Activated T-helper 9 cell treated with anti-CD3 and anti-CD28 coated beads, Interleukin-2, amount 50 U/mL, for 16 hours (primary cell): ENCODE data around the gene ZNF792.
"Not testable (repeated sequence)": the region's sequence is repeated elsewhere in the genome, so short reads cannot be mapped to it uniquely, and the experiment has no call there.

Source experiments
- DNase-seq: peaks from one replicate; pipeline ENCODE4 v3.0.0-alpha.2; 2020; ENCODE audit warnings: low read depth

The ZNF792 gene

GRCh38 chr19:34963573-34964406 is at the start of gene ZNF792:
ZNF792 (minus strand) TSS chr19:34964229; CDS start chr19:34963662, 567 bp downstream.
- peak; percentile 23 for DNase-seq

GRCh38 chr19:35013041-35013819 is 49.2 kb upstream of the ZNF792 start:
- DNase-seq = peak; percentile 71

- no peak for DNase-seq
Measured at GRCh38 chr19:35011737-35012682, 48.0 kb upstream of the ZNF792 start.

- no peak for DNase-seq
Measured at GRCh38 chr19:35011091-35011689, 47.2 kb upstream of the ZNF792 start.

- no peak for DNase-seq
Measured at GRCh38 chr19:35009424-35010415, 45.7 kb upstream of the ZNF792 start.

GRCh38 chr19:35008891-35009341 is 44.9 kb upstream of the ZNF792 start:
- no peak for DNase-seq

GRCh38 chr19:35007427-35007826 is 43.4 kb upstream of the ZNF792 start:
- DNase-seq = not testable (repeated sequence)

- DNase-seq = no peak
Measured at GRCh38 chr19:35006999-35007365, 43.0 kb upstream of the ZNF792 start.

- DNase-seq = no peak
Measured at GRCh38 chr19:35006342-35006998, 42.4 kb upstream of the ZNF792 start.

- not testable (repeated sequence) for DNase-seq
Measured at GRCh38 chr19:35006007-35006341, 41.9 kb upstream of the ZNF792 start.

GRCh38 chr19:35005256-35005977 is 41.4 kb upstream of the ZNF792 start:
- no peak for DNase-seq

GRCh38 chr19:35004517-35005255 is 40.7 kb upstream of the ZNF792 start:
- DNase-seq = no peak

GRCh38 chr19:35002037-35002535 is 38.1 kb upstream of the ZNF792 start:
- DNase-seq = no peak

- peak; percentile 44 for DNase-seq
Measured at GRCh38 chr19:35000647-35001501, 36.8 kb upstream of the ZNF792 start.

GRCh38 chr19:35000338-35000646 is 36.3 kb upstream of the ZNF792 start:
- no peak for DNase-seq

- peak; percentile 66 for DNase-seq
Measured at GRCh38 chr19:34999498-35000337, 35.7 kb upstream of the ZNF792 start, which contains the start of gene GRAMD1A. GRAMD1A (plus strand) TSS chr19:35000323; CDS start chr19:35000479, 156 bp downstream.
